Measurements from ENCODE around the gene GIPC1.

GIPC1 gene

DNA sequence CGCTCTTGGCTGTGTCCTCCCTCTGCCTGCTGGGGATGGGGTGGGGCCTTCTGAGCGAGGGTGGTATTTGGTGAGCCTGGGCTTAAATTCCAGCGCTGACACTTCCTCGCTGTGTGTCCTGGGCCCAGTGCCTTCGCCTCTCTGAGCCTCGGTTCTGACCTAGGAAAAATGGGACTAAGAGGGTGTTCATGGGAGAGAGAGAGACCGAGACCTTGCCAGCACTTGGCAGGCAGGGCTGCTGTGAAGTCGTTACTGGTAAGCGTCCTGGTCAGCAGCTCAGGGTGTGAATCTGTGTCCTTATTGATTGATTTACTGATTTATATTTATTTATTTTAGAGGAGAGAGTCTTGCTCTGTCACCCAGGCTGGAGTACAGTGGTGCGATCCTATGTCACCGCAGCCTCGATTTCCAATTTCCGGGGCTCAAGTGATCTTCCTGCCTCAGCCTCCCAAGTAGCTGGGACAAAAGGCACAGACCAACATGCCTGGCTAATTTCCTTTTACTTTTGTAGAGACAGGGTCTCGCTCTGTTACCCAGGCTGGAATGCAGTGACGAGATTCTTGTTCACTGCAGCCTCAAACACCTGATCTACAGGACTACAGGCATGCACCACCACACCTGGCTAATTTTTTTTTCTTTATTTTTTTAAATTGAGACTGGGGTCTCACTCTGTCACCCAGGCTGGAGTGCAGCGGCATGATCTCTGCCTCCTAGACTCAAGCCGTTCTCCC is 60.4 kb downstream of the GIPC1 start:
- no peak for DNase-seq (ENCODE audit: low read depth in 3 of 3)

DNA sequence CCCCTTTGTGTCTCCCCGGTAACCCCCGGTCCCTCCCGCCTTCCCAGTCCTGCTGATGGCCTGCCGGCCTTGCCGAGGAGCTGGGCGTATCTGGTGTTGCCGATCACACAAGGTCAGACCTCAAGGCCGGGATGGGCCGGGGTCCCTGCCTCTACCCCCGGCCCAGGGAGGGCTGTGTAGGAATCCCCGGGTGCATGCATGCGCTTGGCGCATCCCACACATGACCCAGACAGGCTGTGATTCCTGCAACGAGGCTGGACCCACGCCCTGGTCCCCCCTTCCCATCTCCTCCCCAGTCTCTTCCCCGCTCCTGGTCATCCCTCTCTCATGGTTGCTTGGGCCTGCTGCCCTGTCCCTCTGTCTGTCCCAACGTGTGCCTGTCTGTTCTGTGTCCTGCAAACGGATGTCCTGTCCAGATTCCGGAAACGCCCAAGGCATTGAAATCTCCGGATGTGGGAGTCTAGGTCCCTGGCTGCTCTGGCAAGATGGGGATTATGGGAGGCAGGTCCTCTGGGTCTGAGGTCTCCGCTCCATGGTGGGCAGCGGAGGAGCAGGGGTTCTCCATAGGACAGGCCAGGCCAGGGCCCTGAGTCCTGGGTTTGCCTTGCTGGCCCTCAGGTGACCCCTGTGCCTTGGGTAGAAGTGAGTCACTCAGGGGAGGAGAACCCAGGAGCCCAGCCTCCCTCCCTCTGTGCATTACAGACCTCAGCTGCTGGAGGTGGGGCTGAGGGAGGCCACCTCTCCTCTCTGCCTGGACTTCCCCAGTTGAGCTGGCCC is 61.2 kb downstream of the GIPC1 start:
- peak in 1 of 3 experiments; percentile 40 for DNase-seq (ENCODE audit: low read depth in 3 of 3)

DNA sequence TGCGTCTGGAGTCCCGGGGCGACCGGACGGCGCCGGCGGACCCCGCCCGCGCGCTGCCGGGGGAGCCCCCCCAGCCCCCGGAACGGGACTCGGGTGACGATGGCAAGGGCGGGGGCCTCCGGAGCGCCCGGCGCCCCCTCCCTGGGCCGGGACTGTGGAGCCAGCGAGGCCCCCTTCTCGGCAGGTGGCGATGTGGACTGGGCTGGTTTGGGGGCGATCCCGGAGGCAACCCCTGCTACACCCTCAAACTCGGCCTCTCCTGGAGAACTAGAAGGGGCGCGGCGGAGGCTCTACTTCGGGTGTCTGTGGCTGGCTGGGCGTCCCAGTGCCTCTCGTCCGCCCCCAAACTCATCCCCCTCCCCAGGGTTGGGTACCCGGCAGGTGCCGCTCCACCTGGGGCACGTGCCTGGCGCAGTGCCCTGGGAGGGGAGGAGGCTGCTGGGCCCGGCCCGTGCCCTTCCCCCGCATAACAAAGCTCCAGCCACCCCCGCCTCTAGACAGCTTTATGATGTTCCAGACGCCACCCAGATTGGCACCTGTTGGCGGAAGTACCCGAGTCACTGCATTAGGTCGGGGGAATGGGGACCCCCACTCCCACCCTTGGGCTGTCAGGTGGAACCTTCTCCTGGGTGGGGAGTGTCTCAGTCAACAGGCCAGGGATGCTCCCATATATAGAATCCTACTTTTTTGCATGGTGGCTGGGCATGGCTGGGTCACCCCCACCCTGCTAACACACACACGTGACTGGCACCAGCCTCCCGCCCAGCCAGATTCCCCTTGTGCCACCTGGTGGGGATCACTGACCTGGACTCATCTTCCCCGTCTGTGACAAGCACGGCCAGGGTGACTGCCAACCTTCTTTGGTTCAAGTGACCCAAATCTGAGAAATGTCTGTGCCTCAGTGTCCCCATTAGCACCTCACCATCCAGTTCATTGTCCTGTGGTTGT is 62.1 kb downstream of the GIPC1 start:
- DNase-seq (ENCODE audit: low read depth in 3 of 3) = peak in 1 of 3 experiments; percentile 39

- DNase-seq (ENCODE audit: low read depth in 3 of 3) = peak in 1 of 3 experiments; percentile 66
Measured at GRCh38 chr19:14432791-14433553, 63.0 kb downstream of the GIPC1 start, which contains the start of gene PKN1. PKN1 (plus strand) TSS chr19:14433306; CDS start chr19:14433522, 216 bp downstream.

DNA sequence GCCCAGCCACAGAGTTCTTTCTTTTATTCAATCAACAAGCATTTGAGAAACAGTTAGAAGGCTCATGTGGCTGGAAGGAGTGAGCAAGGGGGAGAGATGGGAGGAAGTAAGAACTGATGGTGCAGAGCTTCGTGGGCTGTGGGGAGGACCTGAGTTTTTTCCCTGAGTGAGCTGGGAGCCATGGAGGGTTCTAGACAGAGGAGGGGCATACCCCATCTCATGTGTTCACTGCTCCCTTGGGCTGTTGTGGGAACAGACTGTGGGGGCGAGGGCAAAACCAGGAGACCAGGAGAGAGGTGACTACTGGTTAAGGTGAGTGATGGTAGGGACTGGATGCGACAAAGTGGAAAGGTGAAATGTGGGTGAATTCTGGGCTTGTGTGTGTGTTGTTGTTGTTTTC is 65.2 kb downstream of the GIPC1 start:
- no peak for DNase-seq (ENCODE audit: low read depth in 3 of 3)

- no peak for DNase-seq (ENCODE audit: low read depth in 3 of 3)
Measured at GRCh38 chr19:14428882-14429416, 67.0 kb downstream of the GIPC1 start.

Data from stimulated activated CD4-positive, alpha-beta T cell treated with anti-CD3 and anti-CD28 coated beads, TNF-alpha, amount 100 ng/mL, for 24 hours (primary cell).